Mammary epithelial cell (primary cell): ENCODE data around the gene IL25.

ENCODE experiments used
- EZH2 ChIP-seq: IDR thresholded peaks from 2 replicates; pipeline ENCODE4 v1.6.1; 2012; ENCODE audit warnings: low read length, inconsistent platforms, borderline replicate concordance
- TF ChIP-seq, protein P1 (sequence below), 2 donors: IDR thresholded peaks in 1 of 2; conservative IDR thresholded peaks in 1 of 2; 2 replicates each; pipeline ENCODE4 v1.5.1; 2011 to 2012; ENCODE audit warnings: inconsistent platforms in 2 of 2, low read length in 2 of 2, mild to moderate bottlenecking in 2 of 2, control low read depth in 1 of 2, low read depth in 1 of 2; ENCODE audit not compliant: insufficient read depth in 1 of 2; ENCODE audit errors: extremely low read depth in 1 of 2

- TF ChIP-seq EZH2 = no peak
- TF ChIP-seq, protein P1, sequence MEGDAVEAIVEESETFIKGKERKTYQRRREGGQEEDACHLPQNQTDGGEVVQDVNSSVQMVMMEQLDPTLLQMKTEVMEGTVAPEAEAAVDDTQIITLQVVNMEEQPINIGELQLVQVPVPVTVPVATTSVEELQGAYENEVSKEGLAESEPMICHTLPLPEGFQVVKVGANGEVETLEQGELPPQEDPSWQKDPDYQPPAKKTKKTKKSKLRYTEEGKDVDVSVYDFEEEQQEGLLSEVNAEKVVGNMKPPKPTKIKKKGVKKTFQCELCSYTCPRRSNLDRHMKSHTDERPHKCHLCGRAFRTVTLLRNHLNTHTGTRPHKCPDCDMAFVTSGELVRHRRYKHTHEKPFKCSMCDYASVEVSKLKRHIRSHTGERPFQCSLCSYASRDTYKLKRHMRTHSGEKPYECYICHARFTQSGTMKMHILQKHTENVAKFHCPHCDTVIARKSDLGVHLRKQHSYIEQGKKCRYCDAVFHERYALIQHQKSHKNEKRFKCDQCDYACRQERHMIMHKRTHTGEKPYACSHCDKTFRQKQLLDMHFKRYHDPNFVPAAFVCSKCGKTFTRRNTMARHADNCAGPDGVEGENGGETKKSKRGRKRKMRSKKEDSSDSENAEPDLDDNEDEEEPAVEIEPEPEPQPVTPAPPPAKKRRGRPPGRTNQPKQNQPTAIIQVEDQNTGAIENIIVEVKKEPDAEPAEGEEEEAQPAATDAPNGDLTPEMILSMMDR (conservative IDR thresholded peaks at IDR 0.05 in 1 of 2, IDR thresholded peaks at IDR 0.05 in 1 of 2; ENCODE audit: extremely low read depth in 1 of 2, insufficient read depth in 1 of 2, low read depth in 1 of 2, low read length in 2 of 2) = no peak
These were observed 24.3 kb downstream of the IL25 start for GRCh38 chr14:23396781-23397407.
